Trophoblast cell (in vitro differentiated cells and primary cell): ENCODE results near the gene LRRN4. TPM values are rescaled to one million over a fixed set of nuclear protein-coding genes. Genes with fewer than 3 reads are reported as not detected.
A peak's percentile ranks its signal among the peaks of the same experiment; 100 is the strongest.

Experiments
- DNase-seq, 2 donors: peaks; one replicate each; pipeline ENCODE4 v3.0.0-alpha.2; 2016
- H2AFZ ChIP-seq: 2 replicates; pipeline ENCODE4 v1.6.1; 2013; ENCODE audit warnings: low read length, moderate library complexity, mild to moderate bottlenecking; ENCODE audit not compliant: insufficient read depth, poor library complexity
- H2AK5ac ChIP-seq: 2 replicates; pipeline ENCODE4 v1.6.1; 2013; ENCODE audit warnings: mild to moderate bottlenecking, low read length
- H2BK120ac ChIP-seq: 2 replicates; pipeline ENCODE4 v1.6.1; 2013; ENCODE audit warnings: low read length, mild to moderate bottlenecking, moderate library complexity; ENCODE audit not compliant: insufficient read depth, poor library complexity
- H2BK12ac ChIP-seq: 2 replicates; pipeline ENCODE4 v1.6.1; 2013; ENCODE audit warnings: mild to moderate bottlenecking, low read length, moderate library complexity
- H2BK5ac ChIP-seq: 2 replicates; pipeline ENCODE4 v1.6.1; 2013; ENCODE audit warnings: low read length, low read depth, moderate library complexity, mild to moderate bottlenecking; ENCODE audit not compliant: poor library complexity
- H3K14ac ChIP-seq: 2 replicates; pipeline ENCODE4 v1.6.1; 2013; ENCODE audit warnings: mild to moderate bottlenecking, low read length
- H3K18ac ChIP-seq: 2 replicates; pipeline ENCODE4 v1.6.1; 2013; ENCODE audit warnings: mild to moderate bottlenecking, low read length
- H3K23ac ChIP-seq: 2 replicates; pipeline ENCODE4 v1.6.1; 2013; ENCODE audit warnings: low read length
- H3K27ac ChIP-seq: 2 replicates; pipeline ENCODE4 v1.5.1; 2013; ENCODE audit warnings: low read depth, mild to moderate bottlenecking, inconsistent platforms, low read length, moderate library complexity
- H3K27me3 ChIP-seq: 2 replicates; pipeline ENCODE4 v1.6.1; 2013; ENCODE audit warnings: inconsistent platforms, mild to moderate bottlenecking, low read length, moderate library complexity; ENCODE audit not compliant: insufficient read depth
- H3K36me3 ChIP-seq, 2 experiments: 1 replicate in 1 of 2; 2 replicates in 1 of 2; pipeline ENCODE4 v1.6.1; 2013; ENCODE audit warnings: low read length in 2 of 2, mild to moderate bottlenecking in 2 of 2, moderate library complexity in 1 of 2; ENCODE audit not compliant: insufficient read depth in 2 of 2, control insufficient read depth in 1 of 2
- H3K4ac ChIP-seq: 2 replicates; pipeline ENCODE4 v1.6.1; 2013; ENCODE audit warnings: low read depth, mild to moderate bottlenecking, low read length, moderate library complexity
- H3K4me1 ChIP-seq, 2 experiments: 1 replicate in 1 of 2; 2 replicates in 1 of 2; pipeline ENCODE4 v1.6.1; 2013; ENCODE audit warnings: low read length in 2 of 2, mild to moderate bottlenecking in 2 of 2, moderate library complexity in 1 of 2; ENCODE audit not compliant: insufficient read depth in 2 of 2, control insufficient read depth in 1 of 2
- H3K4me2 ChIP-seq: 2 replicates; pipeline ENCODE4 v1.6.1; 2013; ENCODE audit warnings: inconsistent platforms, mild to moderate bottlenecking, low read length, moderate library complexity
- H3K4me3 ChIP-seq: 2 replicates; pipeline ENCODE4 v1.5.1; 2013; ENCODE audit warnings: mild to moderate bottlenecking, low read depth, low read length, inconsistent platforms
- H3K79me1 ChIP-seq: one replicate; pipeline ENCODE4 v1.6.1; 2013; ENCODE audit warnings: low read length
- H3K79me2 ChIP-seq: 2 replicates; pipeline ENCODE4 v1.6.1; 2013; ENCODE audit warnings: low read length, mild to moderate bottlenecking; ENCODE audit not compliant: control insufficient read depth, insufficient read depth, poor library complexity
- H3K9ac ChIP-seq: 2 replicates; pipeline ENCODE4 v1.6.1; 2013; ENCODE audit warnings: mild to moderate bottlenecking, low read length
- H3K9me3 ChIP-seq: 2 replicates; pipeline ENCODE4 v1.6.1; 2013; ENCODE audit warnings: low read depth, mild to moderate bottlenecking, control low read depth, inconsistent platforms, low read length; ENCODE audit not compliant: insufficient read depth
- H4K12ac ChIP-seq: 2 replicates; pipeline ENCODE4 v1.6.1; 2013; ENCODE audit warnings: low read depth, mild to moderate bottlenecking, low read length, moderate library complexity
- H4K8ac ChIP-seq: 2 replicates; pipeline ENCODE4 v1.6.1; 2013; ENCODE audit warnings: low read depth, mild to moderate bottlenecking, low read length, moderate library complexity
- H4K91ac ChIP-seq: one replicate; pipeline ENCODE4 v1.6.1; 2013; ENCODE audit warnings: low read depth, mild to moderate bottlenecking, low read length, moderate library complexity
- WGBS: extraction: QIAGEN DNeasy Blood & Tissue Kit; methylation state at CpG from one replicate; pipeline ENCODE4 v1.1.7; 2013; ENCODE audit warnings: missing lambda C conversion rate; ENCODE audit not compliant: insufficient read length, insufficient coverage; ENCODE audit errors: extremely low coverage; 5-methylcytosine and 5-hydroxymethylcytosine counted together
- polyA plus RNA-seq: library from polyadenylated mRNA; stranded (reverse); fragments of 200-250 nt; gene quantifications from 2 replicates; pipeline ENCODE4 v1.2.3, GENCODE V29; 2013

LRRN4 gene
- polyA plus RNA-seq = 8.0 and 8.7 TPM in 2 replicates

GRCh38 chr20:6053776-6054688 lies at the start of gene LRRN4:
Gene LRRN4 (minus strand): TSS chr20:6054060. CDS start chr20:6052799, 1,261 bp downstream.
- no peak within 1 kb of the TSS for H2AFZ ChIP-seq
- no peaks in the 10 kb centered on the region for H3K79me2 ChIP-seq
- H3K27ac ChIP-seq = peak within 1 kb of the TSS; percentile 64
- H3K4me1 ChIP-seq = peaks cover 45 to 51% of the 10 kb centered on the region in 2 experiments
- H4K8ac ChIP-seq = no peak within 1 kb of the TSS
- peak within 1 kb of the TSS; percentile 3 for H2BK5ac ChIP-seq
- H3K79me1 ChIP-seq = peaks cover 6% of the 10 kb centered on the region
- H3K9ac ChIP-seq = no peak within 1 kb of the TSS
- peak within 1 kb of the TSS; percentile 4 for H3K14ac ChIP-seq
- peak within 1 kb of the TSS; percentile 25 for H4K91ac ChIP-seq
- no peaks in the 10 kb centered on the region for H3K9me3 ChIP-seq
- H3K36me3 ChIP-seq = peaks cover 0 to 2% of the 10 kb centered on the region in 2 experiments
- no peak within 1 kb of the TSS for H3K4ac ChIP-seq
- no peak within 1 kb of the TSS for H2BK120ac ChIP-seq
- peak within 1 kb of the TSS; percentile 66 for H3K4me3 ChIP-seq
- peak in 1 of 2 donors; percentile 39 for DNase-seq
- peaks cover 5% of the 10 kb centered on the region for H3K27me3 ChIP-seq
- no peak within 1 kb of the TSS for H4K12ac ChIP-seq
- H2AK5ac ChIP-seq = no peak within 1 kb of the TSS
- H3K23ac ChIP-seq = peak within 1 kb of the TSS; percentile 15
- H3K4me2 ChIP-seq = peak within 1 kb of the TSS; percentile 84
- no peak within 1 kb of the TSS for H2BK12ac ChIP-seq
- no peak within 1 kb of the TSS for H3K18ac ChIP-seq
- no CpG with 5 or more reads among the region's 13 CpGs for WGBS

DNA sequence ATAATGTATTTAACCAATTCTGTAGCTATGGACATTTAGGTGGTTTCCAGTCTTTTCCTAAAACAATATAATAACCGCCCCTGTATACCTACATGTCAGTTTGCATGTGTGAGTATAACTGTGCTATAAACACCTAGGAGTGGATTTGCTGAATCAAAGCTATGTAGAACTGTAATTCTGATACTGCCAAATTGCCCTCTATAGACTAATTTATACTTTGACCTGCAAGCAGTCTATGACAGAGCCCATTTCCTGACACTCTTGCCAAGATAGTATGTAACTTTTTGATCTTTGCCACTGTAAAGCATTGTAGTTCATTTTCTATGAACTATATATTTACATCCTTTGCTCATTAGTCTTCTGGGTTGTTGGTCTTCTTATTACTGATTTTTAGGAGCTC lies 49.4 kb upstream of the LRRN4 start:
- H2AK5ac ChIP-seq = no peak overlapping the region
- H2BK12ac ChIP-seq = no peak overlapping the region
- no peak overlapping the region for H4K12ac ChIP-seq
- H3K36me3 ChIP-seq = peaks cover 5 to 8% of the 10 kb centered on the region in 2 experiments
- no peak overlapping the region for H3K4ac ChIP-seq
- no peak overlapping the region for H2BK120ac ChIP-seq
- H3K79me2 ChIP-seq = no peaks in the 10 kb centered on the region
- H3K27me3 ChIP-seq = no peaks in the 10 kb centered on the region
- no peaks in the 10 kb centered on the region for H3K9me3 ChIP-seq
- H3K9ac ChIP-seq = no peak overlapping the region
- no peaks in the 10 kb centered on the region for H3K79me1 ChIP-seq
- DNase-seq = no peak
- H4K91ac ChIP-seq = no peak overlapping the region
- no peak overlapping the region for H3K14ac ChIP-seq
- no peaks in the 10 kb centered on the region for H3K4me1 ChIP-seq
- no CpG with 5 or more reads among the region's 1 CpG for WGBS
- H3K23ac ChIP-seq = no peak overlapping the region
- no peak overlapping the region for H2BK5ac ChIP-seq
- H3K4me3 ChIP-seq = no peak overlapping the region
- no peak overlapping the region for H4K8ac ChIP-seq
- no peak overlapping the region for H3K18ac ChIP-seq
- H3K27ac ChIP-seq = no peak overlapping the region
- H2AFZ ChIP-seq = no peak overlapping the region
- no peak overlapping the region for H3K4me2 ChIP-seq

- DNase-seq = no peak
- Histone ChIP-seq H3K4ac (no peak overlapping the region), H3K4me2 (no peak overlapping the region), H3K79me2 (no peaks in the 10 kb centered on the region), H3K9me3 (no peaks in the 10 kb centered on the region), H3K23ac (no peak overlapping the region), H3K14ac (no peak overlapping the region), H2BK120ac (no peak overlapping the region), H4K8ac (no peak overlapping the region), H3K4me3 (no peak overlapping the region), H3K9ac (no peak overlapping the region), H2AFZ (no peak overlapping the region), H3K79me1 (no peaks in the 10 kb centered on the region), H3K18ac (no peak overlapping the region), H2AK5ac (no peak overlapping the region), H3K27ac (no peak overlapping the region), H2BK5ac (no peak overlapping the region), H2BK12ac (no peak overlapping the region), H3K36me3 (peaks cover 6% of the 10 kb centered on the region in 2 experiments), H4K91ac (no peak overlapping the region), H3K27me3 (no peaks in the 10 kb centered on the region), H4K12ac (no peak overlapping the region), H3K4me1 (no peaks in the 10 kb centered on the region)
- WGBS = no CpG with 5 or more reads among the region's 2 CpGs
Observed at GRCh38 chr20:6101346-6101745, 47.5 kb upstream of the LRRN4 start.

DNA sequence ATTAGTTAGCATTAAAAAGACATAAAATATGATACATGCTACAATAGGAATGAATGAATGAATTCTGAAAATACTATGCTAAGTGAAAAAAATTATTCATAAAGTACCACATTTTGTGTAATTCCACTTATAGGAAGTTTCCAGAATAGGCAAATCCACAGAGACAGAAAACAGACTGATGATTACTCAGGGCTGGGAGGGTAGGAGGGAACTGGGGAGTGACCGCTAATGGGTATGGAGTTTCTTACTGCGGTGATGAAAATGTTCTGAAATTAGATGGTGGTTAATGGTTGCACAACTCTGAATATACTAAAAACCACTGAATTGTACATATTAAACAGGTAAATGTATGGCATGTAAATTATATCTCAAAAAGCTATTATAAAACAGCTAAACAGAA lies 46.4 kb upstream of the LRRN4 start:
- Histone ChIP-seq H4K91ac (no peak overlapping the region), H4K8ac (no peak overlapping the region), H3K79me2 (no peaks in the 10 kb centered on the region), H3K27ac (no peak overlapping the region), H2BK5ac (no peak overlapping the region), H3K4me2 (no peak overlapping the region), H3K18ac (no peak overlapping the region), H3K27me3 (no peaks in the 10 kb centered on the region), H4K12ac (no peak overlapping the region), H3K36me3 (peaks cover 8 to 9% of the 10 kb centered on the region in 2 experiments), H3K9ac (no peak overlapping the region), H3K14ac (no peak overlapping the region), H3K4me1 (no peaks in the 10 kb centered on the region), H2AK5ac (no peak overlapping the region), H3K79me1 (no peaks in the 10 kb centered on the region), H3K4ac (no peak overlapping the region), H2AFZ (no peak overlapping the region), H3K23ac (no peak overlapping the region), H2BK120ac (no peak overlapping the region), H2BK12ac (no peak overlapping the region), H3K9me3 (no peaks in the 10 kb centered on the region), H3K4me3 (no peak overlapping the region)
- no CpG with 5 or more reads among the region's 2 CpGs for WGBS
- DNase-seq = no peak
